ENCODE data around the gene SLPI.

SLPI gene

GRCh38 chr20:45254383-45255262 lies at the start of gene SLPI:
Gene SLPI, minus strand, starts transcription at chr20:45254564. Its CDS starts 21 bp downstream, at chr20:45254543.
- DNase-seq, result peak; percentile 18

- no peak for DNase-seq
These were observed 49.5 kb upstream of the SLPI start for GRCh38 chr20:45303586-45304463.

- DNase-seq, result no peak
These were observed 47.5 kb upstream of the SLPI start for GRCh38 chr20:45301824-45302271.

GRCh38 chr20:45300961-45301360 lies 46.6 kb upstream of the SLPI start:
- DNase-seq, result peak; percentile 54

- no peak for DNase-seq
These were observed 45.4 kb upstream of the SLPI start for GRCh38 chr20:45299786-45300185.

GRCh38 chr20:45297786-45298497 lies 43.6 kb upstream of the SLPI start:
- DNase-seq, result no peak

GRCh38 chr20:45294659-45295058 lies 40.3 kb upstream of the SLPI start:
- no peak for DNase-seq

GRCh38 chr20:45294003-45294368 lies 39.6 kb upstream of the SLPI start:
- DNase-seq, result no peak

- peak; percentile 85 for DNase-seq
These were observed 39.0 kb upstream of the SLPI start for GRCh38 chr20:45293041-45294002.

GRCh38 chr20:45292343-45292742 lies 38.0 kb upstream of the SLPI start:
- no peak for DNase-seq

- DNase-seq, result peak; percentile 9
These were observed 37.2 kb upstream of the SLPI start for GRCh38 chr20:45291526-45291925.

- peak; percentile 74 for DNase-seq
These were observed 36.5 kb upstream of the SLPI start for GRCh38 chr20:45290677-45291355.

GRCh38 chr20:45289942-45290676 lies 35.7 kb upstream of the SLPI start:
- DNase-seq, result no peak

- DNase-seq, result no peak
These were observed 34.5 kb upstream of the SLPI start for GRCh38 chr20:45288860-45289259.

GRCh38 chr20:45288376-45288775 lies 34.0 kb upstream of the SLPI start:
- DNase-seq, result no peak

- DNase-seq, result no peak
These were observed 29.2 kb upstream of the SLPI start for GRCh38 chr20:45283551-45284057.

GRCh38 chr20:45282700-45283550 lies 28.6 kb upstream of the SLPI start:
- no peak for DNase-seq

GRCh38 chr20:45279992-45280391 lies 25.6 kb upstream of the SLPI start:
- DNase-seq, result no peak

- DNase-seq, result no peak
These were observed 21.0 kb upstream of the SLPI start for GRCh38 chr20:45275338-45275737.
